HCT116 (cell line): ENCODE data around the gene TDRD7.

Experiments used
- CTCF ChIP-seq, 3 experiments: fragments of 200-600 bp in 1 of 3; sonication (generic) in 1 of 3; IDR thresholded peaks in 2 of 3; conservative IDR thresholded peaks in 1 of 3; 2 replicates each; pipeline ENCODE4 v1.5.1; 2012 to 2017; ENCODE audit warnings: low read depth in 2 of 3, low read length in 2 of 3, antibody characterized with exemption in 1 of 3, borderline replicate concordance in 1 of 3, control low read depth in 1 of 3, mild to moderate bottlenecking in 1 of 3, mixed read lengths in 1 of 3, mixed run types in 1 of 3, moderate library complexity in 1 of 3; ENCODE audit not compliant: insufficient read depth in 1 of 3
- EZH2phosphoT487 ChIP-seq: fragments of 200-600 bp; IDR thresholded peaks from 2 replicates; pipeline ENCODE4 v1.6.1; 2018; ENCODE audit warnings: antibody characterized with exemption, borderline replicate concordance
- POLR2A ChIP-seq: IDR thresholded peaks from 2 replicates; pipeline ENCODE4 v1.7.0; 2011; ENCODE audit warnings: borderline replicate concordance; ENCODE audit not compliant: insufficient read depth, insufficient read length; ENCODE audit errors: extremely low read depth
- POLR2AphosphoS5 ChIP-seq: IDR thresholded peaks from 2 replicates; pipeline ENCODE4 v1.6.1; 2011; ENCODE audit warnings: mild to moderate bottlenecking, low read depth, low read length, moderate library complexity
- SP1 ChIP-seq: IDR thresholded peaks from 2 replicates; pipeline ENCODE4 v1.6.1; 2012; ENCODE audit warnings: low read depth

GRCh38 chr9:97521576-97522333 is 109.9 kb downstream of the TDRD7 start:
- TF ChIP-seq CTCF (IDR thresholded peaks at IDR 0.05 in 2 of 3, conservative IDR thresholded peaks at IDR 0.05 in 1 of 3; ENCODE audit: borderline replicate concordance in 1 of 3, insufficient read depth in 1 of 3, low read depth in 2 of 3, low read length in 2 of 3), result no peak
- TF ChIP-seq EZH2phosphoT487, result no peak
- no peak for TF ChIP-seq POLR2AphosphoS5
- no peak for TF ChIP-seq SP1
- TF ChIP-seq POLR2A, result no peak
